ENCODE data around the gene CHN2. TPM values are rescaled to one million over a fixed set of nuclear protein-coding genes. Genes with fewer than 3 reads are reported as not detected.

The CHN2 gene
- polyA plus RNA-seq, 2 of the 4 experiments (the other 2 are of a cell fraction) = 0.06 TPM; not detected in 1

DNA sequence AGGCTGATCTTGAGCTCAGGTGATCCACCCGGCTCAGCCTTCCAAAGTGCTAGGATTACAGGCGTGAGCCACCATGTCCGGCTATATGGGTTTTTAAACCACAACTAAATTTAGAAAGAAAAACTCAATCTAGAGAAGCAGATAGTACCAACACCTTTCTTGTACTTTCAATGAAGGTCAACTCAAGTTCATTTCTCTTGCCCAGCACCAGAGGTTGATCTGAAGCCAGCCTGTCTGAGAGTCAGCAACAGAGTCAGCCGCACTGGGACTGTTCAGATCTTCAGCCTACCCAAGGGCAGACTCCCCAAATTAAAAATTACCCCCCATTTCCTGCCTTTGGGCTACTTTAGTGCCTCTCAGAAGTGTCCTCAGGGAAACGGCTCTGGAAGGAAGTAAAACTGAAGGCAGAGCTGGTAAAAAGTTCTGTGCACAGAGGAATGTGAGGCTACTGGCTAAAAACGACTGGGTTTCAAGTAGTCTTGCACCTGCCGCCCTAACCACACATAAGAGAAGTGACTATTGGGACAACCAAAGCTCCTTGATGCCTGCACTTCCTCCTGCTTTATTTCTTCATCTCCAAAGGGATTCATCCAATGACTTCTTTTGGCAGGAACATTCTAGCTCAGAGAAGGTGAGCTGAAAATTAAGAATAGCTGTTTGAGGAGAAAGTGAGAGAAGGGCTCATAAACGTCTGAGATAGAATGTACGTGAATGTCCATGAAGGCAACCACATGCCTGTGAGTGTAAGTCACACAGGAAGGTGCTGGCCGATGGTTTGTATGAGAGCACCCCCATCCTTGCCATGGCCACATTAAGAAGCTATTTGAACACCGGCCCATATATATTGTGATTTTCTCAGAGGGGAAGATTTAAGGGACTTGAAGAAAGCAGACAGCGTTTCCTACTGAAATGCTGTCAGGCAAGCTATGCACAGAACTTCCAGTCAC is 226.7 kb downstream of the CHN2 start:
- ChIA-PET CTCF (interaction anchor here (1.5 to 3.0 kb wide), 4 partner anchors 10 to 499 kb away, joined by 5 to 17 read pairs (median 8); no protein-coding TSS in a partner anchor), POLR2A (no interaction called here)
- TF ChIP-seq, protein P1, sequence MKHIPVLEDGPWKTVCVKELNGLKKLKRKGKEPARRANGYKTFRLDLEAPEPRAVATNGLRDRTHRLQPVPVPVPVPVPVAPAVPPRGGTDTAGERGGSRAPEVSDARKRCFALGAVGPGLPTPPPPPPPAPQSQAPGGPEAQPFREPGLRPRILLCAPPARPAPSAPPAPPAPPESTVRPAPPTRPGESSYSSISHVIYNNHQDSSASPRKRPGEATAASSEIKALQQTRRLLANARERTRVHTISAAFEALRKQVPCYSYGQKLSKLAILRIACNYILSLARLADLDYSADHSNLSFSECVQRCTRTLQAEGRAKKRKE (CRISPR knock-in tag; IDR thresholded peaks at IDR 0.05; ENCODE audit: low read depth) = no peak
- TF ChIP-seq EP300 (IDR thresholded peaks at IDR 0.05) (no peak), NFE2L2 (conservative IDR thresholded peaks at IDR 0.05; ENCODE audit: low read length) (no peak)
- WGBS (ENCODE audit: missing lambda C conversion rate) = 60% methylated on average over 12 of the region's 12 CpGs
- FAIRE-seq = no peak
- Histone ChIP-seq H3K27ac (no peak overlapping the region), H3K4me3 (no peak overlapping the region), H3K9me3 (no peaks in the 10 kb centered on the region), H3K4me2 (no peak overlapping the region), H3K4me1 (no peaks in the 10 kb centered on the region)
- no peak for ATAC-seq
- no peak for DNase-seq (ENCODE audit: low read depth in 1 of 2, low spot score in 1 of 2)

DNA sequence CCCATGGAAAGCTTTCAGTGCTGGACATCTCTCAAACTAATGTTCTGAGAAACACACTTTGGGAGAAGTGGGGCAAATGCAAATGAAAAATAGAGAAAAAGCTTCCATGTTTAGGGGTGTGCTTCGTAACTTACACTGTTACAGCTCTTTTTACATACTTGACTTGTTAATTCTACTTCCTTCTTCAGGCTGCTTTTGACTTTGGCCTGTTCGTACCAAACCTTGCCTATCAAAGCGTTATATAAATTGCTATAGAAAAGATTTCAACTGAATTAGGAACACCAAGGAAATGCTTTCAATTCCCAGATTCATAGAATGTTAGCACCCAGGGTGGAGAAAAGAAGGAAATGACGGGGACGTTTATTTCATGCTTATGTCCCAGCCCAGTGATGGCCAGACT is 228.3 kb downstream of the CHN2 start:
- ChIA-PET CTCF (interaction anchor here (0.8 to 3.0 kb wide), 4 partner anchors 9 to 500 kb away, joined by 3 to 17 read pairs (median 6); no protein-coding TSS in a partner anchor), POLR2A (no interaction called here)
- WGBS (ENCODE audit: missing lambda C conversion rate) = 46% methylated on average over 5 of the region's 5 CpGs
- ATAC-seq = no peak
- no peaks in the 10 kb centered on the region for H3K9me3 ChIP-seq
- TF ChIP-seq CBX8 (IDR thresholded peaks at IDR 0.05) = no peak
- TF ChIP-seq CEBPB (IDR thresholded peaks at IDR 0.05) = no peak
- no peak for TF ChIP-seq FOSB (CRISPR knock-in tag; IDR thresholded peaks at IDR 0.05)
- TF ChIP-seq EHF (CRISPR knock-in tag; IDR thresholded peaks at IDR 0.05) = no peak
- no peak for TF ChIP-seq KDM1A (IDR thresholded peaks at IDR 0.05; ENCODE audit: low read depth)
- TF ChIP-seq RCOR1 (IDR thresholded peaks at IDR 0.05; ENCODE audit: low read depth, low read length) = no peak
- no peaks in the 10 kb centered on the region for H3K4me1 ChIP-seq
- DNase-seq (ENCODE audit: low read depth in 1 of 2, low spot score in 1 of 2) = no peak
- no peak overlapping the region for H3K4me2 ChIP-seq
- H3K4me3 ChIP-seq = no peak overlapping the region
- no peak for FAIRE-seq
- H3K27ac ChIP-seq = no peak overlapping the region

GRCh38 chr7:29424295-29424983 is 229.9 kb downstream of the CHN2 start:
- POLR2A ChIA-PET = no interaction called here
- Histone ChIP-seq H3K27ac (no peak overlapping the region), H3K4me2 (no peak overlapping the region), H3K4me1 (no peaks in the 10 kb centered on the region), H3K9me3 (no peaks in the 10 kb centered on the region), H3K4me3 (no peak overlapping the region)
- DNase-seq (ENCODE audit: low read depth in 1 of 2, low spot score in 1 of 2) (no peak), FAIRE-seq (no peak), ATAC-seq (no peak)
- WGBS (ENCODE audit: missing lambda C conversion rate) = 78% methylated on average over 7 of the region's 7 CpGs
- TF ChIP-seq JUNB (IDR thresholded peaks at IDR 0.05) (no peak), NPAS2 (CRISPR knock-in tag; IDR thresholded peaks at IDR 0.05; ENCODE audit: borderline replicate concordance) (no peak), MAZ (IDR thresholded peaks at IDR 0.05; ENCODE audit: borderline replicate concordance, low read depth, low read length) (no peak), MAFK (IDR thresholded peaks at IDR 0.05; ENCODE audit: partially characterized antibody) (no peak), TFCP2L1 (CRISPR knock-in tag; IDR thresholded peaks at IDR 0.05) (no peak), POLR2AphosphoS2 (conservative IDR thresholded peaks at IDR 0.05; ENCODE audit: low read length) (no peak), JUN (IDR thresholded peaks at IDR 0.05) (no peak), RNF2 (IDR thresholded peaks at IDR 0.05; ENCODE audit: borderline replicate concordance, low read depth) (no peak), RAD21 (conservative IDR thresholded peaks at IDR 0.05 in 1 of 2, IDR thresholded peaks at IDR 0.05 in 1 of 2) (no peak), ZSCAN20 (CRISPR knock-in tag; IDR thresholded peaks at IDR 0.05) (no peak), HDAC2 (IDR thresholded peaks at IDR 0.05) (no peak)
- TF ChIP-seq, protein P2, sequence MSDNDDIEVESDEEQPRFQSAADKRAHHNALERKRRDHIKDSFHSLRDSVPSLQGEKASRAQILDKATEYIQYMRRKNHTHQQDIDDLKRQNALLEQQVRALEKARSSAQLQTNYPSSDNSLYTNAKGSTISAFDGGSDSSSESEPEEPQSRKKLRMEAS (IDR thresholded peaks at IDR 0.05) = no peak
- TF ChIP-seq, protein P1 (CRISPR knock-in tag; IDR thresholded peaks at IDR 0.05; ENCODE audit: low read depth) = no peak
- TF ChIP-seq, protein P3, sequence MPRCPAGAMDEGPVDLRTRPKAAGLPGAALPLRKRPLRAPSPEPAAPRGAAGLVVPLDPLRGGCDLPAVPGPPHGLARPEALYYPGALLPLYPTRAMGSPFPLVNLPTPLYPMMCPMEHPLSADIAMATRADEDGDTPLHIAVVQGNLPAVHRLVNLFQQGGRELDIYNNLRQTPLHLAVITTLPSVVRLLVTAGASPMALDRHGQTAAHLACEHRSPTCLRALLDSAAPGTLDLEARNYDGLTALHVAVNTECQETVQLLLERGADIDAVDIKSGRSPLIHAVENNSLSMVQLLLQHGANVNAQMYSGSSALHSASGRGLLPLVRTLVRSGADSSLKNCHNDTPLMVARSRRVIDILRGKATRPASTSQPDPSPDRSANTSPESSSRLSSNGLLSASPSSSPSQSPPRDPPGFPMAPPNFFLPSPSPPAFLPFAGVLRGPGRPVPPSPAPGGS (IDR thresholded peaks at IDR 0.05) = no peak
- TF ChIP-seq, protein P4, sequence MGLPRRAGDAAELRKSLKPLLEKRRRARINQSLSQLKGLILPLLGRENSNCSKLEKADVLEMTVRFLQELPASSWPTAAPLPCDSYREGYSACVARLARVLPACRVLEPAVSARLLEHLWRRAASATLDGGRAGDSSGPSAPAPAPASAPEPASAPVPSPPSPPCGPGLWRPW (IDR thresholded peaks at IDR 0.05) = no peak
- CTCF ChIA-PET = interaction anchor here (0.6 to 2.6 kb wide), 4 partner anchors 8 to 1515 kb away, joined by 3 to 8 read pairs (median 4); no protein-coding TSS in a partner anchor

Data from A549 (cell line).